Vagina (tissue), 2 donors: ENCODE measurements around the gene NRG2.

ENCODE experiments used
- POLR2AphosphoS5 ChIP-seq, 2 donors: sonication (generic); formaldehyde crosslinking; IDR thresholded peaks; one replicate each; pipeline ENCODE4 v1.9.0; 2017; ENCODE audit warnings: antibody characterized with exemption in 2 of 2, mild to moderate bottlenecking in 2 of 2, low read depth in 1 of 2; ENCODE audit not compliant: insufficient read depth in 1 of 2
- TF ChIP-seq, protein P1 (sequence below), 3 experiments: fragments of 450-650 bp in 2 of 3; fragments of 200-600 bp in 1 of 3; sonication (generic) in 1 of 3; IDR thresholded peaks; one replicate each; pipeline ENCODE4 v1.5.1; 2017 to 2019; ENCODE audit warnings: antibody characterized with exemption in 3 of 3, mild to moderate bottlenecking in 2 of 3, moderate library complexity in 2 of 3

GRCh38 chr5:139816566-139816965 is 226.5 kb downstream of the NRG2 start:
- no peak for TF ChIP-seq POLR2AphosphoS5 (IDR thresholded peaks at IDR 0.05; ENCODE audit: insufficient read depth in 1 of 2, low read depth in 1 of 2)
- TF ChIP-seq, protein P1, sequence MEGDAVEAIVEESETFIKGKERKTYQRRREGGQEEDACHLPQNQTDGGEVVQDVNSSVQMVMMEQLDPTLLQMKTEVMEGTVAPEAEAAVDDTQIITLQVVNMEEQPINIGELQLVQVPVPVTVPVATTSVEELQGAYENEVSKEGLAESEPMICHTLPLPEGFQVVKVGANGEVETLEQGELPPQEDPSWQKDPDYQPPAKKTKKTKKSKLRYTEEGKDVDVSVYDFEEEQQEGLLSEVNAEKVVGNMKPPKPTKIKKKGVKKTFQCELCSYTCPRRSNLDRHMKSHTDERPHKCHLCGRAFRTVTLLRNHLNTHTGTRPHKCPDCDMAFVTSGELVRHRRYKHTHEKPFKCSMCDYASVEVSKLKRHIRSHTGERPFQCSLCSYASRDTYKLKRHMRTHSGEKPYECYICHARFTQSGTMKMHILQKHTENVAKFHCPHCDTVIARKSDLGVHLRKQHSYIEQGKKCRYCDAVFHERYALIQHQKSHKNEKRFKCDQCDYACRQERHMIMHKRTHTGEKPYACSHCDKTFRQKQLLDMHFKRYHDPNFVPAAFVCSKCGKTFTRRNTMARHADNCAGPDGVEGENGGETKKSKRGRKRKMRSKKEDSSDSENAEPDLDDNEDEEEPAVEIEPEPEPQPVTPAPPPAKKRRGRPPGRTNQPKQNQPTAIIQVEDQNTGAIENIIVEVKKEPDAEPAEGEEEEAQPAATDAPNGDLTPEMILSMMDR (IDR thresholded peaks at IDR 0.05) = no peak
